ENCODE results near the gene FGG. TPM values are rescaled to one million over a fixed set of nuclear protein-coding genes. Genes with fewer than 3 reads are reported as not detected.
A peak's percentile ranks its signal among the peaks of the same experiment; 100 is the strongest.

The FGG gene
- total and polyA plus RNA-seq, 2 of the 13 experiments (the other 11 are each of a cell fraction or from before 2014, with no cell fraction given): 1,037 to 2,423 TPM

DNA sequence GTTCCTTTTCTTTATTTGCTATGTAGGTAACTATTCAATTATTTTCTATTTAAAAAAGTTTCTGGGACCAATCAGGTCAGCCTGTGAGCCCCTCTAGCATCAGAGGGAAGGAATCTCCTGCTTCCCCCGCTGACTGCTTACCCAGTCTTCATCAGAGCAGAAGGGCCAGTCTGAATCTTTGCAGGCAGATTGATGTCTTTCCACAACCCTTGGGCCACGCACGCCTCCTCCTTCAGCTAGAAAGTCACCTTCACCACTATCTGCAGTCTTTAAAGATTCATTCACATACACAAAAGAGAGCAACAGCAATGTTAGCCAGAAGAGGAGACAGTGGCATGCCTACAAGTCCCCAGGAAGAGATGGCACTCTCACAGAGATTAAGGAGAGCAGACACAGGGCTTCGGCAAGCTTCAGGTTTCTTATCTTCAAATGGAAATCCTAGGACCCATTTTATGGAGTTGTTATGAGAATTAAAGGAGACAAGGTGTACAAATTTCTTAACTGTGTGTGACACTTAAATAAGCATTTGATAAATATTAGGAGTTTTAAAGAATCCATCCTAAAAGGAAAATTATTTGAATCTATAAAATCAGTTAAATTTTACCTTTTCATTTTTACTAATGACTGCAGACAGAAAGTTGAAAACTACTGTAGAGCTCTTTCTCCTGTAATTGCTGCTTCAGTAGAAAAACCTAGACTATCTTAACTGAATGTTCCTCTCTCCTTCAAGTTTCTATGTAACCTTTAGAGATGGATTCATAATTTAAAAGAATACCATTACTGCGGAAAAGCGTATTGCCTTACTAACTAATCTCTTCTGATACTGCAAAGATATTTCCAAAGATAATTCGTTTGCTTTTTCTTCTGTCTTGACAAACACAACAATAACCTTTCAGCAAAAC is 22.9 kb downstream of the FGG start (continued):
- TF ChIP-seq EHMT2 (IDR thresholded peaks at IDR 0.05; ENCODE audit: borderline replicate concordance, low read depth, low read length): no peak
- no peak for TF ChIP-seq DNMT1 (CRISPR knock-in tag; IDR thresholded peaks at IDR 0.05)
- no peak for TF ChIP-seq ZFP1 (CRISPR knock-in tag; IDR thresholded peaks at IDR 0.05)
- TF ChIP-seq, protein P1, sequence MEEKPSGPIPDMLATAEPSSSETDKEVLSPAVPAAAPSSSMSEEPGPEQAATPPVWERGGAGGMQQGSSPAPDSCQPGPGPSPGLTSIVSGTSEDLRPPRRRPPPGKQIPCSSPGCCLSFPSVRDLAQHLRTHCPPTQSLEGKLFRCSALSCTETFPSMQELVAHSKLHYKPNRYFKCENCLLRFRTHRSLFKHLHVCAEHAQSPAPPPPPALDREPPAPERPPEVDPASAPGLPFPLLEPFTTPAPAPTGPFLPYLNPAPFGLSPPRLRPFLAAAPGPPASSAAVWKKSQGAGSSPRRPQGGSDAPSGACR (CRISPR knock-in tag; IDR thresholded peaks at IDR 0.05): no peak; the same call in 1 of the 2 replicates
- TF ChIP-seq, protein P2, sequence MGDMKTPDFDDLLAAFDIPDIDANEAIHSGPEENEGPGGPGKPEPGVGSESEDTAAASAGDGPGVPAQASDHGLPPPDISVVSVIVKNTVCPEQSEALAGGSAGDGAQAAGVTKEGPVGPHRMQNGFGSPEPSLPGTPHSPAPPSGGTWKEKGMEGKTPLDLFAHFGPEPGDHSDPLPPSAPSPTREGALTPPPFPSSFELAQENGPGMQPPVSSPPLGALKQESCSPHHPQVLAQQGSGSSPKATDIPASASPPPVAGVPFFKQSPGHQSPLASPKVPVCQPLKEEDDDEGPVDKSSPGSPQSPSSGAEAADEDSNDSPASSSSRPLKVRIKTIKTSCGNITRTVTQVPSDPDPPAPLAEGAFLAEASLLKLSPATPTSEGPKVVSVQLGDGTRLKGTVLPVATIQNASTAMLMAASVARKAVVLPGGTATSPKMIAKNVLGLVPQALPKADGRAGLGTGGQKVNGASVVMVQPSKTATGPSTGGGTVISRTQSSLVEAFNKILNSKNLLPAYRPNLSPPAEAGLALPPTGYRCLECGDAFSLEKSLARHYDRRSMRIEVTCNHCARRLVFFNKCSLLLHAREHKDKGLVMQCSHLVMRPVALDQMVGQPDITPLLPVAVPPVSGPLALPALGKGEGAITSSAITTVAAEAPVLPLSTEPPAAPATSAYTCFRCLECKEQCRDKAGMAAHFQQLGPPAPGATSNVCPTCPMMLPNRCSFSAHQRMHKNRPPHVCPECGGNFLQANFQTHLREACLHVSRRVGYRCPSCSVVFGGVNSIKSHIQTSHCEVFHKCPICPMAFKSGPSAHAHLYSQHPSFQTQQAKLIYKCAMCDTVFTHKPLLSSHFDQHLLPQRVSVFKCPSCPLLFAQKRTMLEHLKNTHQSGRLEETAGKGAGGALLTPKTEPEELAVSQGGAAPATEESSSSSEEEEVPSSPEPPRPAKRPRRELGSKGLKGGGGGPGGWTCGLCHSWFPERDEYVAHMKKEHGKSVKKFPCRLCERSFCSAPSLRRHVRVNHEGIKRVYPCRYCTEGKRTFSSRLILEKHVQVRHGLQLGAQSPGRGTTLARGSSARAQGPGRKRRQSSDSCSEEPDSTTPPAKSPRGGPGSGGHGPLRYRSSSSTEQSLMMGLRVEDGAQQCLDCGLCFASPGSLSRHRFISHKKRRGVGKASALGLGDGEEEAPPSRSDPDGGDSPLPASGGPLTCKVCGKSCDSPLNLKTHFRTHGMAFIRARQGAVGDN (CRISPR knock-in tag; IDR thresholded peaks at IDR 0.05): no peak
- TF ChIP-seq DNMT3B (CRISPR knock-in tag; conservative IDR thresholded peaks at IDR 0.05): 0 out of 2 replicates have a peak, but pooled peaks have one; percentile 35
- TF ChIP-seq, protein P3, sequence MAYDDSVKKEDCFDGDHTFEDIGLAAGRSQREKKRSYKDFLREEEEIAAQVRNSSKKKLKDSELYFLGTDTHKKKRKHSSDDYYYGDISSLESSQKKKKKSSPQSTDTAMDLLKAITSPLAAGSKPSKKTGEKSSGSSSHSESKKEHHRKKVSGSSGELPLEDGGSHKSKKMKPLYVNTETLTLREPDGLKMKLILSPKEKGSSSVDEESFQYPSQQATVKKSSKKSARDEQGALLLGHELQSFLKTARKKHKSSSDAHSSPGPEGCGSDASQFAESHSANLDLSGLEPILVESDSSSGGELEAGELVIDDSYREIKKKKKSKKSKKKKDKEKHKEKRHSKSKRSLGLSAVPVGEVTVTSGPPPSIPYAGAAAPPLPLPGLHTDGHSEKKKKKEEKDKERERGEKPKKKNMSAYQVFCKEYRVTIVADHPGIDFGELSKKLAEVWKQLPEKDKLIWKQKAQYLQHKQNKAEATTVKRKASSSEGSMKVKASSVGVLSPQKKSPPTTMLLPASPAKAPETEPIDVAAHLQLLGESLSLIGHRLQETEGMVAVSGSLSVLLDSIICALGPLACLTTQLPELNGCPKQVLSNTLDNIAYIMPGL (CRISPR knock-in tag; IDR thresholded peaks at IDR 0.05; ENCODE audit: borderline replicate concordance in 1 of 2, low read depth in 1 of 2): peak in 1 of 2 experiments; percentile 59; a peak in 1 of 4 replicates
- TF ChIP-seq CENPX (CRISPR knock-in tag; IDR thresholded peaks at IDR 0.05): no peak
- TF ChIP-seq, protein P4, sequence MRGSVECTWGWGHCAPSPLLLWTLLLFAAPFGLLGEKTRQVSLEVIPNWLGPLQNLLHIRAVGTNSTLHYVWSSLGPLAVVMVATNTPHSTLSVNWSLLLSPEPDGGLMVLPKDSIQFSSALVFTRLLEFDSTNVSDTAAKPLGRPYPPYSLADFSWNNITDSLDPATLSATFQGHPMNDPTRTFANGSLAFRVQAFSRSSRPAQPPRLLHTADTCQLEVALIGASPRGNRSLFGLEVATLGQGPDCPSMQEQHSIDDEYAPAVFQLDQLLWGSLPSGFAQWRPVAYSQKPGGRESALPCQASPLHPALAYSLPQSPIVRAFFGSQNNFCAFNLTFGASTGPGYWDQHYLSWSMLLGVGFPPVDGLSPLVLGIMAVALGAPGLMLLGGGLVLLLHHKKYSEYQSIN (CRISPR knock-in tag; IDR thresholded peaks at IDR 0.05; ENCODE audit: borderline replicate concordance): no peak
- TF ChIP-seq, protein P5, sequence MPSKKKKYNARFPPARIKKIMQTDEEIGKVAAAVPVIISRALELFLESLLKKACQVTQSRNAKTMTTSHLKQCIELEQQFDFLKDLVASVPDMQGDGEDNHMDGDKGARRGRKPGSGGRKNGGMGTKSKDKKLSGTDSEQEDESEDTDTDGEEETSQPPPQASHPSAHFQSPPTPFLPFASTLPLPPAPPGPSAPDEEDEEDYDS (CRISPR knock-in tag; IDR thresholded peaks at IDR 0.05): 0 out of 2 replicates have a peak, but pooled peaks have one; percentile 11
- TF ChIP-seq NR2F6 (IDR thresholded peaks at IDR 0.05): no peak
- no peak for TF ChIP-seq NR2F6 (CRISPR knock-in tag; IDR thresholded peaks at IDR 0.05)
- TF ChIP-seq, protein P6, sequence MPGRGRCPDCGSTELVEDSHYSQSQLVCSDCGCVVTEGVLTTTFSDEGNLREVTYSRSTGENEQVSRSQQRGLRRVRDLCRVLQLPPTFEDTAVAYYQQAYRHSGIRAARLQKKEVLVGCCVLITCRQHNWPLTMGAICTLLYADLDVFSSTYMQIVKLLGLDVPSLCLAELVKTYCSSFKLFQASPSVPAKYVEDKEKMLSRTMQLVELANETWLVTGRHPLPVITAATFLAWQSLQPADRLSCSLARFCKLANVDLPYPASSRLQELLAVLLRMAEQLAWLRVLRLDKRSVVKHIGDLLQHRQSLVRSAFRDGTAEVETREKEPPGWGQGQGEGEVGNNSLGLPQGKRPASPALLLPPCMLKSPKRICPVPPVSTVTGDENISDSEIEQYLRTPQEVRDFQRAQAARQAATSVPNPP (CRISPR knock-in tag; IDR thresholded peaks at IDR 0.05): peak; percentile 58; the same call in 1 of the 2 replicates
- peak; percentile 49; the same call in 1 of the 2 replicates for TF ChIP-seq SNAPC2 (CRISPR knock-in tag; IDR thresholded peaks at IDR 0.05)
- no peak for TF ChIP-seq NONO (IDR thresholded peaks at IDR 0.05)
- TF ChIP-seq NONO (CRISPR knock-in tag; conservative IDR thresholded peaks at IDR 0.05): no peak
- TF ChIP-seq, protein P7, sequence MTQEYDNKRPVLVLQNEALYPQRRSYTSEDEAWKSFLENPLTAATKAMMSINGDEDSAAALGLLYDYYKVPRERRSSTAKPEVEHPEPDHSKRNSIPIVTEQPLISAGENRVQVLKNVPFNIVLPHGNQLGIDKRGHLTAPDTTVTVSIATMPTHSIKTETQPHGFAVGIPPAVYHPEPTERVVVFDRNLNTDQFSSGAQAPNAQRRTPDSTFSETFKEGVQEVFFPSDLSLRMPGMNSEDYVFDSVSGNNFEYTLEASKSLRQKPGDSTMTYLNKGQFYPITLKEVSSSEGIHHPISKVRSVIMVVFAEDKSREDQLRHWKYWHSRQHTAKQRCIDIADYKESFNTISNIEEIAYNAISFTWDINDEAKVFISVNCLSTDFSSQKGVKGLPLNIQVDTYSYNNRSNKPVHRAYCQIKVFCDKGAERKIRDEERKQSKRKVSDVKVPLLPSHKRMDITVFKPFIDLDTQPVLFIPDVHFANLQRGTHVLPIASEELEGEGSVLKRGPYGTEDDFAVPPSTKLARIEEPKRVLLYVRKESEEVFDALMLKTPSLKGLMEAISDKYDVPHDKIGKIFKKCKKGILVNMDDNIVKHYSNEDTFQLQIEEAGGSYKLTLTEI (CRISPR knock-in tag; conservative IDR thresholded peaks at IDR 0.05): no peak

Data from HepG2 (cell line).